Measurements from ENCODE around the gene GTF3C5. TPM values are rescaled to one million over a fixed set of nuclear protein-coding genes. Genes with fewer than 3 reads are reported as not detected.

The GTF3C5 gene
- total RNA-seq, 2 experiments from 2014 or later, result 81.3 to 84.5 TPM

DNA sequence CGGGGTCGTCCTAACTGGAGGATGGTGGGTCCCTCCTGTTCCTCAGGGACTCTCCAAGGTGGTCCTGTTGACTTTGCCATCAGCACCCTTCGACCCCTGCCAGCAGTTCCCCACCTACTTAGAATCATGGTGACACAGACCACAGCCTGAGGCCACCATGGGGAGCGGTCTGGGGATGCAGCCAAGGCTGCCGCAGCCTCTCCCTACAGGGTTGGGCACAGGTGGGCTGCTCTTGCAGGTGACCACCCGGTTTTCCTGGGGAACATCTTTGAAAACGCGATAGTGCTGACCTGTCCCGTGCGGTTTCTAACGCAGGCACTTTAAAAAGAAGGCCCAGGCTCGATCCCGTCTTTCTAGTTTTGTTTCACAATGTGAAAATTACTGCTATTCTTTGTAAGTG is 18.2 kb downstream of the GTF3C5 start:
- CTCF ChIA-PET, result interaction anchor here (0.6 to 1.5 kb wide), 3 partner anchors 25 to 99 kb away, joined by 3 to 4 read pairs (median 4); no protein-coding TSS in a partner anchor
- no peak for DNase-seq
- peaks cover 4% of the 10 kb centered on the region for H3K4me1 Mint-ChIP-seq
- ATAC-seq, result no peak
- no peaks in the 10 kb centered on the region for H3K27me3 Mint-ChIP-seq
- POLR2A ChIA-PET, result no interaction called here
- intact Hi-C loops (cut with DNase I, micrococcal nuclease), result no loop called here
- H3K9me3 Mint-ChIP-seq (ENCODE audit: low read depth), result no peaks in the 10 kb centered on the region
- no peak overlapping the region for H3K27ac Mint-ChIP-seq
- no peak overlapping the region for H3K4me3 Mint-ChIP-seq
- H3K36me3 Mint-ChIP-seq (ENCODE audit: low read depth), result peaks cover 35% of the 10 kb centered on the region

DNA sequence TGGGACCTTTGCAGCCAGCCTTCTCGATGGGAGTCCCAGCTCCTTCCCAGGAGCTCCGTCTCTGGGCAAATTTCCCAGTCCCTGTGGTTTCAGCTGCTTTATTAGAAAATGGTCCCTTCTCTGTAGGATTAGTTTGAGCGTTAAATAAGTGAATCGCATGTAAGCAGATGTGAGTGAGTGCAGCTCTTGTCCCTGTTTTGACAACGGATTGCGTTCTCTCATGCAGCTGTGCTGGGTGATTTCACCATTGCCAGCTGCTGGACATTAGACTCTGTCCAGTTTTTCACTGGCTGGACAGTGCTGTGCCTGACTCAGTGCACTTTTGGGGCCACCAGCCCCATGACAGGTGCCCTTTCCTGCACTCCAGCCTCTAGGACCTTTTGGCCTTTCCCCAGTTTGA is 19.3 kb downstream of the GTF3C5 start:
- intact Hi-C loops (cut with DNase I, micrococcal nuclease), result no loop called here
- Mint-ChIP-seq H3K9me3 (ENCODE audit: low read depth) (no peaks in the 10 kb centered on the region), H3K4me3 (no peak overlapping the region), H3K27ac (no peak overlapping the region), H3K27me3 (no peaks in the 10 kb centered on the region), H3K36me3 (ENCODE audit: low read depth) (peaks cover 34% of the 10 kb centered on the region), H3K4me1 (no peaks in the 10 kb centered on the region)
- ChIA-PET POLR2A (no interaction called here), CTCF (no interaction called here)
- no peak for ATAC-seq
- no peak for DNase-seq

DNA sequence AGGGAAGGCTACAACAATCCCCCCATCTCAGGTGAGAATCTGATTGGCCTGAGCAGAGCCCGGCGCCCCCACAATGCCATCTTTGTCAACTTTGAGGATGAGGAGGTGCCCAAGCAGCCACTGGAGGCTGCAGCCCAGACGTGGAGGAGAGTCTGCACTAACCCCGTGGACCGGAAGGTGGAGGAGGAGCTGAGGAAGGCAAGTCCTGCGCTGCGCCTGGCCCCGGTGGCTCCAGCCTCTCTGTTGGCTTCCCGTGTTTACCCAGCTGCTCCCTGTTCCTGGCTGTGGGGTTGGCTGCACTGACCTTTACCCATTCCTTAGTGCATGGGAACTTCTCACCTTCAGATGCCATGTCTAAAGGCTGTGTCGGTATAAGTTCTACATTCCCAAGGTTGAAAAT is 20.0 kb downstream of the GTF3C5 start:
- CTCF ChIA-PET, result no interaction called here
- intact Hi-C loops (cut with DNase I, micrococcal nuclease), result no loop called here
- no peak overlapping the region for H3K4me3 Mint-ChIP-seq
- DNase-seq (no peak), ATAC-seq (no peak)
- H3K9me3 Mint-ChIP-seq (ENCODE audit: low read depth), result no peaks in the 10 kb centered on the region
- H3K27ac Mint-ChIP-seq, result no peak overlapping the region
- peaks cover 1% of the 10 kb centered on the region for H3K4me1 Mint-ChIP-seq
- POLR2A ChIA-PET, result no interaction called here
- H3K36me3 Mint-ChIP-seq (ENCODE audit: low read depth), result peaks cover 33% of the 10 kb centered on the region
- H3K27me3 Mint-ChIP-seq, result no peaks in the 10 kb centered on the region

GRCh38 chr9:133051281-133051900 is 20.6 kb downstream of the GTF3C5 start:
- H3K36me3 Mint-ChIP-seq (ENCODE audit: low read depth), result peaks cover 37% of the 10 kb centered on the region
- CTCF ChIA-PET, result interaction anchor here (0.6 kb wide), 1 partner anchor 121 kb away, joined by 3 read pairs; no protein-coding TSS in a partner anchor
- H3K4me3 Mint-ChIP-seq, result no peak overlapping the region

DNA sequence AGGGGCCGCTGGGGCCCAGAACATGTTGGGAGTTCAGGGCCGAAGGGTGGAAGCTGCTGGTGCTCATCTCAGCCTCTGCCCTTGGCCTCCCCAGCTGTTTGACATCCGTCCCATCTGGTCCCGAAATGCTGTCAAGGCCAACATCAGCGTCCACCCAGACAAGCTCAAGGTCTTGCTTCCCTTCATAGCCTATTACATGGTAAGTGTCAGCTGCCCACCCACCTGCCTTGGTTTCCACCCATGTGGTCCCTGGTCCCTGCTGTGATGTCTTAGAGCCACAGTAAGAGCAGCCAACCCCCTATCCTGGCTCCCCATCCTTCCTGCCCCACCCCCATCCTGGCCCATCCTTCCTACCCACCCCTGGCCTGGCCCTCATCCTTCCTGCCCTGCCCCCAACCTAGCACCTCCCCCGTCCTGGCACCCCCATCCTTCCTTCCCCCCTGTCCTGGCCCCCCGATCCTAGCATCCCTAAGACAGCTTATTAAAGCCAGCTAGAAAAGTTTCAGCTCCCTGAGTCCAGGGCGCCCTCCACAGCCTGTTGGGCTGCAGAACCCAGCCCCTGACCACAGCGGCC is 21.3 kb downstream of the GTF3C5 start:
- POLR2A ChIA-PET, result interaction anchor here (1.0 kb wide), 1 partner anchor 56 kb away, joined by 3 read pairs; no protein-coding TSS in a partner anchor
- no peak for DNase-seq
- H3K27me3 Mint-ChIP-seq, result no peaks in the 10 kb centered on the region
- intact Hi-C loops (cut with DNase I, micrococcal nuclease), result no loop called here
- H3K9me3 Mint-ChIP-seq (ENCODE audit: low read depth), result no peaks in the 10 kb centered on the region
- H3K4me1 Mint-ChIP-seq, result peaks cover 10% of the 10 kb centered on the region
- no peak for ATAC-seq
- CTCF ChIA-PET, result interaction anchor here (0.6 kb wide), 1 partner anchor 120 kb away, joined by 3 read pairs; no protein-coding TSS in a partner anchor
- H3K4me3 Mint-ChIP-seq, result no peak overlapping the region
- H3K36me3 Mint-ChIP-seq (ENCODE audit: low read depth), result peaks cover 40% of the 10 kb centered on the region
- no peak overlapping the region for H3K27ac Mint-ChIP-seq

More at GRCh38 chr9:133051281-133051900, 20.6 kb downstream of the GTF3C5 start:
- Mint-ChIP-seq H3K27me3 (no peaks in the 10 kb centered on the region), H3K27ac (no peak overlapping the region), H3K4me1 (peaks cover 7% of the 10 kb centered on the region), H3K9me3 (ENCODE audit: low read depth) (no peaks in the 10 kb centered on the region)
- ATAC-seq (no peak), DNase-seq (no peak)
- POLR2A ChIA-PET, result no interaction called here
- intact Hi-C loops (cut with DNase I, micrococcal nuclease), result no loop called here

DNA sequence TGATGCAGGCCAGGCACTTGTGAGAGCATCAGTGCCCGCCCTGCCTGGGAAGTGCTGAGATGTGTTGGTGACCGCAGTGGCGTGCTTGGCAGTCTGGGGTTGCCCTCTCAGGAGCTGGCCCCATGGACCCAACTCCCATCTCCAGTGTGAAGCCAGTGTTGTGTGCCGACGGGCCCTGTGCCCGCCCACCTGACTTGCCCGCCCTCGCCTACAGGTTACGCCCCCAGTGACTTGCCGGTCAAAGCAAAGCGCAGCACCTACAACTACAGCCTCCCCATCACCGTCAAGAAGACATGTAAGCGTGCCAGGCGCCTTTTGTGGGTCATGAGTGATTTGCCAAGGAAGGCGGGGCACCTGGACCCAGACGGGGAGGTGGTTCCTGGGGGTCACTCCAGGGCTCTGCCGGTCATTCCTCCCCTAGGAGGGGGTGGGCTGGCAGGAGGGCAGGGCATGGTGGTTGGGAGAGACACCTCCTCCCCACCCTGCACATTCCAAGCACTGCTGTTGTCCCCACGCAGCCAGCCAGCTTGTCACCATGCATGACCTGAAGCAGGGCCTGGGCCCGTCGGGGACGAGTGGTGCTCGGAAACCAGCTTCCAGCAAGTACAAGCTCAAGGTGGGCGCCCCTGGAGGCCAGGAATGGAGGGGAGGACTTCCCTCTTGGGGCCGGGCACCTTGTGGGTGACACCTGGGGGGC is 23.5 kb downstream of the GTF3C5 start:
- H3K9me3 Mint-ChIP-seq (ENCODE audit: low read depth), result no peaks in the 10 kb centered on the region
- peaks cover 42% of the 10 kb centered on the region for H3K36me3 Mint-ChIP-seq (ENCODE audit: low read depth)

GRCh38 chr9:133054966-133055365 is 24.2 kb downstream of the GTF3C5 start:
- ATAC-seq (no peak), DNase-seq (no peak)
- Mint-ChIP-seq H3K4me1 (peaks cover 36% of the 10 kb centered on the region), H3K27ac (no peak overlapping the region), H3K9me3 (ENCODE audit: low read depth) (no peaks in the 10 kb centered on the region), H3K36me3 (ENCODE audit: low read depth) (peaks cover 38% of the 10 kb centered on the region), H3K27me3 (no peaks in the 10 kb centered on the region), H3K4me3 (no peak overlapping the region)
- CTCF ChIA-PET, result no interaction called here
- POLR2A ChIA-PET, result no interaction called here
- intact Hi-C loops (cut with DNase I, micrococcal nuclease), result no loop called here

More for the DNA sequence above, 23.5 kb downstream of the GTF3C5 start:
- Mint-ChIP-seq H3K27me3 (no peaks in the 10 kb centered on the region), H3K4me3 (no peak overlapping the region), H3K27ac (no peak overlapping the region), H3K4me1 (peaks cover 30% of the 10 kb centered on the region)
- ChIA-PET POLR2A (no interaction called here), CTCF (interaction anchor here (1.3 kb wide), 1 partner anchor 32 kb away, joined by 3 read pairs; no protein-coding TSS in a partner anchor)
- intact Hi-C loops (cut with DNase I, micrococcal nuclease), result no loop called here
- DNase-seq (no peak), ATAC-seq (no peak)

GRCh38 chr9:133055788-133056420 is 25.1 kb downstream of the GTF3C5 start:
- DNase-seq, result no peak
- H3K9me3 Mint-ChIP-seq (ENCODE audit: low read depth), result no peaks in the 10 kb centered on the region
- peaks cover 43% of the 10 kb centered on the region for H3K4me1 Mint-ChIP-seq
- H3K27ac Mint-ChIP-seq, result peak overlapping the region; percentile 63
- ATAC-seq, result no peak
- intact Hi-C loops (cut with DNase I, micrococcal nuclease), result no loop called here
- H3K36me3 Mint-ChIP-seq (ENCODE audit: low read depth), result peaks cover 34% of the 10 kb centered on the region
- H3K27me3 Mint-ChIP-seq, result no peaks in the 10 kb centered on the region
- no peak overlapping the region for H3K4me3 Mint-ChIP-seq
- CTCF ChIA-PET, result interaction anchor here (0.6 to 2.2 kb wide), 3 partner anchors 26 to 88 kb away, joined by 3 to 6 read pairs (median 4); no protein-coding TSS in a partner anchor
- POLR2A ChIA-PET, result no interaction called here

GRCh38 chr9:133056533-133056932 is 25.7 kb downstream of the GTF3C5 start:
- no peak for ATAC-seq
- H3K36me3 Mint-ChIP-seq (ENCODE audit: low read depth), result peaks cover 32% of the 10 kb centered on the region
- H3K27me3 Mint-ChIP-seq, result no peaks in the 10 kb centered on the region
- H3K4me1 Mint-ChIP-seq, result peaks cover 46% of the 10 kb centered on the region
- no peak overlapping the region for H3K4me3 Mint-ChIP-seq
- ChIA-PET CTCF (interaction anchor here (0.6 to 2.2 kb wide), 5 partner anchors 15 to 130 kb away, joined by 3 to 6 read pairs (median 3); no protein-coding TSS in a partner anchor), POLR2A (no interaction called here)
- H3K9me3 Mint-ChIP-seq (ENCODE audit: low read depth), result no peaks in the 10 kb centered on the region
- no peak for DNase-seq
- intact Hi-C loops (cut with DNase I, micrococcal nuclease), result no loop called here
- H3K27ac Mint-ChIP-seq, result peak overlapping the region; percentile 63

GRCh38 chr9:133057006-133057405 is 26.2 kb downstream of the GTF3C5 start:
- ChIA-PET CTCF (interaction anchor here (1.0 to 2.2 kb wide), 4 partner anchors 15 to 129 kb away, joined by 3 to 6 read pairs (median 3); no protein-coding TSS in a partner anchor), POLR2A (no interaction called here)
- H3K27ac Mint-ChIP-seq, result no peak overlapping the region
- peaks cover 46% of the 10 kb centered on the region for H3K4me1 Mint-ChIP-seq
- no peaks in the 10 kb centered on the region for H3K9me3 Mint-ChIP-seq (ENCODE audit: low read depth)
- peak; percentile 48 for DNase-seq
- intact Hi-C loops (cut with DNase I, micrococcal nuclease), result no loop called here
- H3K4me3 Mint-ChIP-seq, result no peak overlapping the region
- no peaks in the 10 kb centered on the region for H3K27me3 Mint-ChIP-seq
- peaks cover 28% of the 10 kb centered on the region for H3K36me3 Mint-ChIP-seq (ENCODE audit: low read depth)
- peak; percentile 59 for ATAC-seq

DNA sequence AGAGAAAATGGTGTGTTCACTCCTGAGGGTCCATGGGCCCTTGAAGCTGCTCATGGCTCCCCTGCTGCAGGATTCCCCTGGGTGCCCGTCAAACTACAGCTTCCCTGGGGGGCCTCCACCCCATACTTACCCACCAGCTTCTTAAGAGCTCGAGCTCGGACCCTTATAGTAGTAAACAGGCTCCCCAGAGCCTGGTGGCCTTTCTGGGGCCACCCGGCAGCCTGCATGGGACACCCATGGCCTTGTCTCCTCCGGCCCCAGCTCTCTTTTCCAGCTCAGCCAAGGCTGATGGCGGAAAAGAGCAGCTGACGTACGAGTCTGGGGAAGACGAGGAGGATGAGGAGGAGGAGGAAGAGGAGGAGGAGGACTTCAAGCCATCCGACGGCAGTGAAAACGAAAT is 26.8 kb downstream of the GTF3C5 start:
- Mint-ChIP-seq H3K36me3 (ENCODE audit: low read depth) (peaks cover 27% of the 10 kb centered on the region), H3K27ac (peak overlapping the region; percentile 31), H3K9me3 (ENCODE audit: low read depth) (no peaks in the 10 kb centered on the region), H3K4me1 (peaks cover 47% of the 10 kb centered on the region), H3K4me3 (no peak overlapping the region), H3K27me3 (no peaks in the 10 kb centered on the region)
- intact Hi-C loops (cut with DNase I, micrococcal nuclease), result no loop called here
- CTCF ChIA-PET, result interaction anchor here (0.6 to 2.2 kb wide), 5 partner anchors 14 to 181 kb away, joined by 3 to 6 read pairs (median 3); no protein-coding TSS in a partner anchor
- DNase-seq (no peak), ATAC-seq (no peak)
- POLR2A ChIA-PET, result no interaction called here

Measured in activated CD4-positive, alpha-beta T cell treated with anti-CD3 and anti-CD28 coated beads for 36 hours (primary cell).